DMS153 (cell line): ENCODE data around the gene TOMM40L.
A peak's percentile ranks its signal among the peaks of the same experiment; 100 is the strongest.

ENCODE experiments used
- DNase-seq: peaks from one replicate; lab custom pipeline; 2025; lab: John Stamatoyannopoulos, UW

TOMM40L gene

GRCh38 chr1:161225534-161226319, at the start of gene TOMM40L:
TSS of gene TOMM40L (plus strand) at chr1:161226060. CDS start at chr1:161226490, 430 bp downstream.
- peak; percentile 100 for DNase-seq

- DNase-seq, result no peak
These were observed 49.3 kb upstream of the TOMM40L start for GRCh38 chr1:161176468-161177111.

- peak; percentile 83 for DNase-seq
These were observed 48.5 kb upstream of the TOMM40L start, which contains the start of gene B4GALT3 for GRCh38 chr1:161177112-161177935. TSS of gene B4GALT3 (minus strand) at chr1:161177507. CDS start at chr1:161176060, 1,447 bp downstream.

- DNase-seq, result no peak
These were observed 48.0 kb upstream of the TOMM40L start for GRCh38 chr1:161177936-161178244.

GRCh38 chr1:161179698-161180097, 46.2 kb upstream of the TOMM40L start:
- no peak for DNase-seq

- DNase-seq, result no peak
These were observed 45.2 kb upstream of the TOMM40L start for GRCh38 chr1:161180639-161181038.

- DNase-seq, result no peak
These were observed 43.6 kb upstream of the TOMM40L start for GRCh38 chr1:161182214-161182613.

GRCh38 chr1:161185282-161185682, 40.6 kb upstream of the TOMM40L start:
- no peak for DNase-seq

GRCh38 chr1:161185732-161186311, 40.0 kb upstream of the TOMM40L start:
- DNase-seq, result no peak

GRCh38 chr1:161187311-161187710, 38.5 kb upstream of the TOMM40L start:
- no peak for DNase-seq

GRCh38 chr1:161188381-161188780, 37.5 kb upstream of the TOMM40L start:
- no peak for DNase-seq

- no peak for DNase-seq
These were observed 36.8 kb upstream of the TOMM40L start for GRCh38 chr1:161189036-161189435.

GRCh38 chr1:161190962-161191521, 34.8 kb upstream of the TOMM40L start:
- no peak for DNase-seq

- no peak for DNase-seq
These were observed 33.9 kb upstream of the TOMM40L start for GRCh38 chr1:161191971-161192370.

GRCh38 chr1:161192476-161193465, 33.1 kb upstream of the TOMM40L start:
- peak; percentile 60 for DNase-seq

- DNase-seq, result no peak
These were observed 32.2 kb upstream of the TOMM40L start for GRCh38 chr1:161193561-161194235.

- DNase-seq, result no peak
These were observed 30.7 kb upstream of the TOMM40L start for GRCh38 chr1:161195171-161195570.

GRCh38 chr1:161196111-161196510, 29.7 kb upstream of the TOMM40L start:
- DNase-seq, result no peak

GRCh38 chr1:161196521-161197451, 29.1 kb upstream of the TOMM40L start:
- no peak for DNase-seq
